Anterior cingulate cortex (tissue), 58 donors: ENCODE measurements around the gene SLC3A2.
"Not testable (repeated sequence)": the region's sequence is repeated elsewhere in the genome, so short reads cannot be mapped to it uniquely, and the experiment has no call there.

Experiments used
- DNase-seq, 58 donors: peaks; one replicate each; lab custom pipeline; 2025; lab: John Stamatoyannopoulos, UW

The SLC3A2 gene

DNA sequence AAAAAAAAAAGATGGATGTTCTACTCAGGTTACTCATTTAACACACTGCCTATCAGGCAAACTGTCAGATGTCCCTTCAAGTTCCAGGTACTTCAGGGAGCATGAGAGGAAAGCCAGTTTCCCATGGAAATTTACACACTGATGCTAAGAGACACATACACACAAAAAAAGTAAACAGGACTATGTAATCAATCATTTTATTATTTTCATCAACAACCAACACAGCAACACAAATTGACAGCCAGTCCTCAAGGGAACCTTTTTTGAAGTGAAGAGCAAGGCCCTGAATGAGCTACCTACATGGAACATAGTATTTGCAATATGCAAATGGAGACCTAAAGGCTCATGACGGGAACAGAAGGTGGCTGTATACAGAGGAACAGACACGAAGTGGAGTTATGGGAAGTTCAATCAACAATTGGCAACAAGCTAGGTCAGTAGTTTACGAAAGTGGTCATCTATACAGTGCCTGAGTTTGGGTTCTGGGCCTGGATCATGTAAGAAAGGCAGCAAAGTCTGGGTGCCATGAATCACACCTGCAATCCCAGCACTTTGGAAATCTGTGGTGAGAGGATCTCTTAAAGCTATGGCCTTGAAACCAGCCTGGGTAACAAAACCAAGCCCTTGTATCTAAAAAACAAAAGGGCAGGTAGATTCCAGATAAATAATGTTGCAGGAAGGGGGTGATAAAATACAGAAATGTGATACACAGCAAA, 28.7 kb upstream of the SLC3A2 start:
- DNase-seq, result no peak

DNA sequence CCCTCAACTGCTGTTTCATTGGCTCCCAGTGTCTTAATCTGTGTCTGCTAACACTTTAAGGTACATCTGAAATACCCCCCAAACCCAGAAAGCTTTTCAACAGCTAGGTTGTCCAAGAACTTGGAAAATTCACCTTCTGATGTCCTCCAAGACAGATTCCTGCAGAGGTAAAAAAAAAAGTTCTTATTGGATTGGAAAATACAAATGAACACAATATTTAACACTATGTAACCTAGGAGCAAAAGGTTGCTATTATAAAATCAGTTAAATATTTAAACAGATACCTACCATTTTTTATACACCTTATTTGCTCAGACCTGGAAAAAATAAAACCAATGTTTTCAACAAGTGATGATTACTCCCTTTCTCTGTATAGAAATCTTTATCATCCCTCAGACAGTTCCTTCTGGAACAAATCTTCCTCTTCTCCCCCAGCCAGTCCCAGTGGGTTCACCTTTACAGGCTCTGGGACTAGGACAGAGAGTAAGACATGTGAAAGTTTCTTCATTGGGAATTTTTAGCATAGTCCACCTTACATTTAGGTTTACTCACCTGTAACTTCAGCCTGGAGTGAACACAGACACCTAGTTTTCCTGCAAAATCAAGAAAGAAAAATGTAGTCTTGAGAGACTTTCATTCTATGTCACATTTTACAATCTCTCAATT, 28.0 kb upstream of the SLC3A2 start:
- no peak for DNase-seq

DNA sequence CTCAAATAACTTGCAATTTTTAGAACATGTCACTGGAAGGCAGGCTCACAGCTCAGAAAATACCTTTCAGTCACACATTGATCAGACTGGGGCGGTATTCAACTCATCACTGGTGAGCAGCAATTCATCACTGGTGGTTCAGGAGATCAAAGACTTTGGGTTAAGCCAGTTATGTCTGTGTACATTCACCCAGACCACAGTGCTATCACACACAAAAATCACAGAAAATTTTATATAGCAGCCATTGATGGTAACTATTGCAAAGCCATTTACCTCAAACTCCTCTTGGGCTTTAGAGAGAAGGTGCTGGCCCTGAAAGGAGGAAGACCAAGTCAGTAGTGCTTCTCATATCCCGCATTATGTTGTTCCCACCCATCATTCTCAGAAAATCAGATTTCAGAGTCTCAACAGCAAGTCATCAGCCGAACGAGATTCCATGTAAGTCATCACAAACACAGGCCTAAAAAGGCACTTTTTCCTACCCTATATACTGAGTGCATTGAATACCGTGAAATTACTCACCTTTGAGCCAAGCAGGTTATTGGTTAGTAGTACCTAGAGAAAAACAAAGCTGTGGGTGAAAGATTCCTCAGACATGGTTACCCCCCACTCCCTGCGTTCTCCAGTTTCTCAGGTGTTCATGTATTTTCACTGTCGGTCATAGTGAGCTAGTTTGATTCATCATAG, 27.3 kb upstream of the SLC3A2 start:
- no peak for DNase-seq

DNA sequence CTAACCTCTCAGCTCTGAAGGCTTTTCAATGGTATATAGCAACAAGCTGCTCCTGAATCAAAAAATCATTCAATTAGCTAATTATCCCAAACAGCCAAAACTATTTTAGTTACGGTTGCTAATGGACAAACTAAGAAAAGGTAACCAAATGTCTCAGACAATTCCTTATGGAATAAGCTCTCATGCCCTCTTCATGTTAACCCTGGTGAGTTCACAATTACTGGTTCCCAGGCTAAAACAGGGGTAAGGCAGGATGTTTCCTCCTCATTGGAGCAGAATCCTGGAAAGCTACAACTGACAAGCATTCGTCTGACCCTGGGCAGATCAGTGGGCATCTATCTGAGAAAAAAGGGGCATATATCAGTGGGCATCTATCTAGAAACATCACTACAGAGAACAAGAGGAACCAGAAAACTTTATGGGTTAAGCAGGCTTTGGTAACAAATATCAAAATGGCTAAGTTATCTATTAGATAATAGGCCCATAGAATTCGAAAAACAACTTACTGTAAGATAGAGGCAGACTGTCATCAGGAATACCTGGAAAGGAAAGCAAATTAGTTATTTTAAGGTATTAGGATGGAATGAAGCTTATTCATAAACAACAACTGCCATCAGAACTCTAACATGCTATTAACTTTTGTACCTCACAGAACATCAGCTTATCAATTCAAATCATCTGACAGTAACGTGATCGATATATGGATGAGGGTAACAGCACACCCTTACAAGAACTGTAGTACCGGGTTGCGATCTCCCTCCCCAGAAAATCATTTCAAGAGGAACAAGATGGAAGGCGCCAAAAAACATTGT, 26.5 kb upstream of the SLC3A2 start:
- no peak for DNase-seq

DNA sequence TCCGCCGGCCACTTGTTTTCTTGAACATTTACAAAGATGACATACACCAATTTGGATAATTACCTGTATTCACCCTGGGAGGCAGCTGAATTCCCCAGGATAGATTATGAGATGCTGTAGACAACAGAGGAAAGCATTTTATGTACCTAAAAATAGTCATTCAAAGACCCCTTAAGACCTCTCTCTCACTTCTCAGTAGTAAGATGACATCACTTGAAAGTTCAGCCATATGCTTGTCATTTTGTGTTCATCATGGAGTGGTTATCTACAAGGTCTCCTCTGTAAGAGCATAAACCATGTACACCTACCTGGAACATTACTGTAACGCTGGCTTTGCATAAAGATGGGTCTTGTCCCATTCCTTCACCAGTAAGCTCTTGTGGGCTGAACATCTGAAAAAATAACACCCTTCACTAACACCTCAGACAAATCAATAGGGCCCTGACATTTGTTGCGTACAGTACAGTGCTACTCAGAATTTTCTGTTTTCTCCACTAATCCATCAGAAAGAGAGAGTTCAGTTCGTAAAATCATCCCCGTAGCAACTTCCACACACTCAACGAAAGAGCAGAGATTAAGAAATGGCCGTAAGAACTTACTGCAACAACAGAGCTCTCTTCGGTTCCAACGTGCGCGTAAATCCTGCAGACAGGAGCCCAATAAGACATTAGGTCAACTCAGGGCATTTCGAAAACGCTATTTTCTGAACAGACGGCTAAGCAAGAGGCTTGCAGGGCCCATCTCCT, 25.7 kb upstream of the SLC3A2 start:
- DNase-seq, result no peak

DNA sequence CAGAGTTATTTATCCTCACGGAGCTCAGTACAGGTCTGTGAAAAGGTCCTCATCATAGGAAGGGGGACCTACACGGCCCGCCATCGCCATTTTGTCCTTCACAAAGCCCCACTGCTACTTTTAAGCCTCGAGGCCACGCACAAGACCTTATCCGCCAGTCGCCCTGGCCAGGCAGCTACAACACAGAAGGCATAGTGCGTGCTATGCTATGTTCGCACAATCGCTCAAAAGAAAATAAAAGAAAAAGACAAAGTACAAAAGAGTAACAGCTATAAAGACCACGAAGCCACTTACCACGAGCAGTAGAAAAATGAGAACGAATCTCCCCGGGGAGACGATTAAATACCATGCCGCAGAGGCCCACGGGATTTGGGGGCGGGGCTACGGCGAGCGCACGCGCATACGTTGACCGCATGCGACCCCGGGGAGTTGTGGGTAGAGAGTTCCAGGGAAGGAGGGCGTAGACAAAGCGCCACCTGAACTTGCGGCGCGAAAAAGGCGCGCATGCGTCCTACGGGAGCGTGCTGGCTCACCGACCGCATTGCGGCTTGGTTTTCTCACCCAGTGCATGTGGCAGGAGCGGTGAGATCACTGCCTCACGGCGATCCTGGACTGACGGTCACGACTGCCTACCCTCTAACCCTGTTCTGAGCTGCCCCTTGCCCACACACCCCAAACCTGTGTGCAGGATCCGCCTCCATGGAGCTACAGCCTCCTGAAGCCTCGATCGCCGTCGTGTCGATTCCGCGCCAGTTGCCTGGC, 24.9 kb upstream of the SLC3A2 start:
- peak; percentile 67 to 97 (median 94) for DNase-seq

DNA sequence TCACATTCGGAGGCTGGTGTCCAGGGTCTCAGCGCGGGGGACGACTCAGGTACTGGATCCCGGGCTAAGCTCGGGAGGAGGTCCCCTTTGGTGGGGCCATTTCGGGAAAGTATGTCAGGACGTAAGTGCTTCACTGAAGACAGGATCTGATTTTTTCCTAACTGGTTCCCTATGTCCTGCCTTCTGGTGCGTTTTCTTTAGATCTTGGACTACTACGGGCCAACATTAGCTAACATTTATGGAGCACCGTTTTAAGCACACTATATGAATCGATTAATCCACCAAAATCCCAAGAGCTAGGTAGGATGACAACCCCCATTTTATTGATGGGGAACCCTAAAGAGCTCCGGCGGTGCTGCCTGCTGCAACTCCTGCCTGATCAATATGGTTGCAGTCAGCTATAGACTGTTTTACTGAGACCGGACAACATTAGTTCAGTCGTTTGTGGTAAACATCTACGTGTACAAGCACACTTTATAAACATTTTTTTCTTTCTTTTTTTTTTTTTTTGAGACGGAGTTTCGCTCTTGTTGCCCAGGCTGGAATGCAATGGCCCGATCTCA, 24.3 kb upstream of the SLC3A2 start:
- no peak for DNase-seq

DNA sequence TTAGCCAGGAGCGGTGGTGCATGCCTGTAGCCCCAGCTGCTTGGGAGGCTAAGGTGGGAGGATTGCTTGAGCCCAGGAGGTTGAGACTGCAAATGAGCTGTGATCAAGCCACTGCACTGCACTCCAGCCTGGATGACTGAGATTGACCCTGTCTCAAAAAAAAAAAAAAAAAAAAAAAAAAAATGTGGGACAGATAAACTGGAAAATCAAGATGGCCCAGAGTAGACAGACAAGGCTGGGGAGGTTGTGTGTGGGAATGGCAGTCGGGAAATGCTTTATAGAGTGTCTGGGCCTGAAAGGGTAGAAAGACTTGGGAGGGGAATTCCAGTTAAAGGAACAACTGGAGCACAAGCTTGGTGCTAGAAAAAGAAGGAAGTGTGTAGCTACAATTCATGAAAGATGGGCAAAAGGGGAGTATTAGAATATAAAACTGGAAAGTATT, 23.1 kb upstream of the SLC3A2 start:
- DNase-seq, result no peak

DNA sequence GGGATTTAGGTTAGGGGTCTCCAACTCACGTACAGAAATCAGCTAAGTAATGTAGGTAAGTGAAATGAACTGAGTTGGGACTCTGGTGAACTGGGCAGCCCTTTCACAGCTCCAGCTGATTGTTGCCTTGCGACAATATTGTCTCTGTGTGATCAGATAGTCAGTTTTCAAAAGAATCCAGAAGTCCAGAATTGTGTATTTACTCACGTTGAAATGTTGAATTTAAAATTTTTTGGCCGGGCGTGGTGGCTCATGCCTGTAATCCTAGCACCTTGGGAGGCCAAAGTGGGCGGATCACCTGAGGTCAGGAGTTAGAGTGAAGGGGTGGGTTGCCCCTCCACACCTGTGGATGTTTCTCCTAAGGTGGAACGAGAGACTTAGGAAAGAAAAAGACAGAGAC, 22.5 kb upstream of the SLC3A2 start:
- no peak for DNase-seq

DNA sequence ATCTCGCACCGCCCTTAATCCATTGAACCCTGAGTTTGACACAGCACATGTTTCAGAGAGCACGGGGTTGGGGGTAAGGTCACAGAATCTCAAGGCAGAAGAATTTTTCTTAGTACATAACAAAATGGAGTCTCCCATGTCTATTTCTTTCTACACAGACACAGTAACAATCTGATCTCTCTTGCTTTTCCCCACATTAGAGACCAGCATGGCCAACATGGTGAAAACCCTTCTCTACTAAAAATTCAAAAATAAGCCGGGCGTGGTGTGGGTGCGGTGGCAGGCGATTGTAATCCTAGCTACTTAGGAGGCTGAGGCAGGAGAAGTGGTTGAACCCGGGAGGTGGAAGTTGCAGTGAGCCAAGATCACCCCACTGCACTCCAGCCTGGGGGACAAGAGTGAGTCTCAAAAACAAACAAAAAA, 21.4 kb upstream of the SLC3A2 start:
- not testable (repeated sequence) for DNase-seq

DNA sequence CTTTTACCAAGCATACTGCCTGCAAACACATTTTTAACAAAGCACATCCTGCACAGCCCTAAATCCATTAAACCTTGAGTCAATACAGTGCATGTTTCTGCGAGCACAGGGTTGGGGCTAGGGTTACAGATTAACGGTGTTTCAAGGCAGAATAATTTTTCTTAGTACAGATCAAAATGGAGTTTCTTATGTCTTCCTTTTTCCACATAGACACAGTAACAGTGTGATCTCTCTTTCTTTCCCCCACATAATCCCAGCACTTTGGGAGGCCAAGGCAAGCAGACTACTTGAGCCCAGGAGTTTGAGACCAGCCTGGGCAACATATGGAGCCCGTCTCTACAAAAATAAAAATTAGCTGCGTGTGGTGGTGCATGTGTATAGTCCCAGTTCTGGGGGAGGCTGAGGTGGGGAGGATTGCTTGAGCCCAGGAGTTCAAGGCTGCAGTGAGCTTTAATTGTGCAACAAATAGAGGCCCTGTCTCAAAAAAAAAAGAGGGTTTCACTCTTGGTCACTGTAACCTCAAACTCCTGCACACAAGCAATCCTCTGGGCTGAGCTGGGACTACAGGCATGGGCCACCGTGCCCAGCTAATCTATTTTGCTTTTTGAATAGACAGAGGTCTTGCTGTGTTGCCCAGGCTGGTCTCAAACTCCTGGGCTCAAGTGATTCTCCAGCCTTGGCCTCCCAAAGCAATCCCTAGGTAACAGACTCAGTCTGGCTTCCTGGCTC, 19.7 kb upstream of the SLC3A2 start:
- no peak for DNase-seq

DNA sequence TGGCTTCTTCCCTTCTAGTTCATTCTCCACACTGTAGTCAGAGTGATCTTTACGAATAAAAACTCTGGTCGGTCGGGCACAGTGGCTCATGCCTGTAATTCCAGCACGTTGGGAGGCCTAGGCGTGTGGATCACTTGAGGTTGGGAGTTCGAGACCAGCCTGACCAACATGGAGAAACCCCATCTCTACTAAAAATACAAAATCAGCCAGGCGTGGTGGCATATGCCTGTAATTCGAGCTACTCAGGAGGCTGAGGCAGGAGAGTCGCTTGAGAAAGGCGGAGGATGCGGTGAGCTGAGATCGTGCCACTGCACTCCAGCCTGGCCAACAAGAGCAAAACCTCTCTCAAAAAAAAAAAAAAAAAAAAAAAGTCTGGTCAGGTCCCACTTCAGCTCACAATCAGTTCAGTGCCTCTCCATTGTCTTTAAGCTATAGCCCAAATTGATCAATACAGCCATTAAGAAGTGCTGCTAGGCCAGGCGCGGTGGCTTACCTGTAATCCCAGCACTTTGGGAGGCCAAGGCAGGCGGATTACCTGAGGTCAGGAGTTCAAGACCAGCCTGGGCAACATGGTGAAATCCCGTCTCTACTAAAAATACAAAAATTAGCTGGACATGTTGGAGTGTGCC, 19.0 kb upstream of the SLC3A2 start:
- DNase-seq, result not testable (repeated sequence)

DNA sequence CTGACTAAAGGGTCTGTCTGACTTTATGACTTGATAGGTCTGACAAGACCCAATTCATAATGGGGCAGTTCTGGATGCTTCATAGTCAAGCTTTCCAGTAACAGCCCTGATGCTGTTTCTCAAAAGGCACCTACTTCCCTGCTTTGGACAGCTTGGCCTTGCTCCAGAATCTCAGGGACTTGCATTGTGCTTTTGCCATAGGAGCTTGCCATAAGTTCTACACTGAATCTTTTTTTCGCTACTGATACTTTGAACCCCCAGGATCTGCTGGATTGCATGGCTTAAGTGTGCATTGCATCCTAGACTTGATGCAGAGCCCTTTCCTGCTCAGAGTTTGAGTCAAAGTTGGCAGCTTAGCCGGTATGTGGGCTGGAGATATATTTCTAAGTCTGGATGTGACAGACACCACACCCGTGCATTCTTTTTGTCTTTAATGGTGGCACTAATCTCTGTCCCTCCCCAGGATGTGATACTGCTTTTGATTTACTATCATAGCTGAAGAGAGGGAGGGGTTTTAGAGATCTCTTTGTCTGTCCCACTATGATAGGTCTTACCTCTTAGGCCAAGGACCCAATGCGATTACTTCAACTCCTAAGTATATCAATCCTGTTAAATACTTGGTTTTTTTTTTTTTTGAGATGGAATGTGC, 16.9 kb upstream of the SLC3A2 start:
- DNase-seq, result peak in 3 of 58 donors; percentile 1 to 12 (median 8)

DNA sequence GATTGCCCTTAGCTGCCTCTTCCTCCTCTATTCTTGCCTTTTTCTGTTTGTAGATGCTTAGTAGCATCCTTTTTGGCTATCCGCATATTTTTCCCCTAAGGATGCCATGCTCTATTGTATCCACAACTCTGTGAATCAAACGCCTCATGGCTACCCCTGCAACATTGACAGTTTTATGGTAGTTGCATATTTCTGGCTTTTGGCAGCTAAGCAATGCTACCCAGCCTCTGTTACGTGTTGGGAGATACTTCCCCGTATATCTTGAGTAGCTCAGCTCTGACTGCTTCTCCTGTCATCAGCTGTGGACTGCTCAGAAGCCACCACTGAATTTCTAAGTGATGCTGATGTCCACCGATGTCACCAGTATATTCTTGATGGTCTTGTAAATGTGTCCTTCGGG, 15.1 kb upstream of the SLC3A2 start:
- no peak for DNase-seq

DNA sequence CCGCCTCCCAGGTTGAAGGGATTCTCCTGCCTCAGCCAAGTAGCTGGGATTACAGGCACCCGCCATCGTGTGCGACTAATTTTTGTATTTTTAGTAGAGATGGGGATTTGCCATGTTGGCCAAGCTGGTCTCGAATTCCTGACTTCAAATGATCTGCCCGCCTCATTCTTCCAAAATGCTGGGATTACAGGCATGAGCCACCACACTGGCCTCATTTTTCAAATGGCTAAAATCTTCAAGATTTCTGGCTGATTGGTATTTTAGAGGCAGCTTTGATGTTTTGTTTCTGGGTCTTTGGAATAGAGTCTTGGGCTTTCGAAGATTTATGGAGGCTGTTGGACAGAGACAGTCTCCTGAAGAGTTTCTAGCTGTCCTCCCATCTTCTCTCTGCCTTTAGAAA, 5.8 kb upstream of the SLC3A2 start:
- no peak for DNase-seq

DNA sequence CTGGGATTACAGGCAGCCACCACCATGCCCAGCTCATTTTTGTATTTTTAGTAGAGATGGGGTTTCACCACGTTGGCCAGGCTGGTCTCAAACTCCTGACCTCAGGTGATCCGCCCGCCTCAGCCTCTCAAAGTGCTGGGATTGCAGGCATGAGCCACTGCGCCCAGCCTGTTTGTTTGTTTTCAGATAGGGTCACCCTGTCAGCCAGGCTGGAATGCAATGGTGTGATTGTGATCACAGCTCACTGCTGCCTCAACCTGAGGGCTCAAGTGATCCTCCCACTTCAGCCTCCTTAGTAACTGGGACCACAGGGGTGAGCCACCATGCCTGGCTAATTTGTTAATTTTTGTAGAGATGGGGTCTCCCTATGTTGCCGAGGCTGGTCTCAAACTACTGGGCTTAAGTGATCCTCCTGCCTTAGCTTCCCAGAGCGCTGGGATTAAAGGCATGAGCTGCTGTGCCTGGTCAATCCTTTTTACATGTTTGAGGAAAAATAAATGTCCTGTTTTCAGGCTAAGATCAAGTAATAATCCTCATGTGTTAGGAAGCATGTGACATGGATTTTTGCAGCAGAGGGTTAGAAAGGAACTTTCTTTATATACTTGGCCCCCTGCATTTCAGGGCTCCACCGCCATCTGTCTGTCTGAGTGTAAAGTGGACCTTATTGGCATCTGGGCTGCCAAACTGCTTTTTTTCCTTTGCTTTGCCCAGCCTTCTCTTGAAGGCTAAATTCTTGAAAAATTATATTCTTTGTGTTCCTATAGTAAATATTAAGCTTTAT, 4.8 kb upstream of the SLC3A2 start:
- no peak for DNase-seq
